K562 (cell line): ENCODE data around the gene CD44. TPM values are rescaled to one million over a fixed set of nuclear protein-coding genes. Genes with fewer than 3 reads are reported as not detected.

Experiments
- ATAC-seq: fragments of 200-7000 bp; cut with Tn5 transposase; 3 replicates; pipeline ENCODE4 v1.9.1; 2020; ENCODE audit warnings: moderate library complexity
- BruUV-seq: library from RNA; stranded (reverse); fragments of 400-500 nt; replicated peaks from 2 replicates; lab custom pipeline; 2021; lab: Mats Ljungman, UMichigan
- CTCF ChIA-PET: fragments of 300-600 bp; formaldehyde crosslinking; extraction: SDS; loops from one replicate; lab custom pipeline; 2021; ENCODE audit warnings: low intra/inter-chr PET ratio; lab: Yijun Ruan, JAX
- POLR2A ChIA-PET: fragments of 300-600, 350-650 bp; sonication (Branson Sonifier 250); formaldehyde crosslinking; extraction: SDS; loops from one replicate; lab custom pipeline; 2021; ENCODE audit warnings: antibody characterized with exemption, inconsistent platforms; lab: Yijun Ruan, JAX
- DNase-seq, 4 experiments: peaks; one replicate each; pipeline versions ENCODE4 v3.0.0 to v3.0.0-alpha.2; 2011 to 2018; ENCODE audit warnings: low spot score in 3 of 4, mixed read lengths in 3 of 4; ENCODE audit errors: extremely low read depth in 1 of 4
- FAIRE-seq: peaks from 2 replicates; lab custom pipeline; 2011; peaks lifted over from hg19 to GRCh38; lab: Jason Lieb, UNC
- H2AFZ ChIP-seq: 2 replicates; pipeline ENCODE4 v1.6.0; 2011; ENCODE audit warnings: low read depth, low read length, control low read depth, inconsistent platforms
- H3K27ac ChIP-seq: fragments of 200-600 bp; 3 replicates; pipeline ENCODE4 v1.8.0; 2011; ENCODE audit warnings: low read depth, mild to moderate bottlenecking, control low read depth, inconsistent platforms, low read length, moderate library complexity, mixed read lengths; ENCODE audit errors: extremely low read depth
- H3K27me3 ChIP-seq, 2 experiments: fragments of 300-600 bp in 1 of 2; 2 replicates in 1 of 2; 3 replicates in 1 of 2; pipeline versions ENCODE4 v1.6.0 to v1.8.0; 2011; ENCODE audit warnings: inconsistent platforms in 2 of 2, low read length in 2 of 2, mild to moderate bottlenecking in 1 of 2, mixed read lengths in 1 of 2, moderate library complexity in 1 of 2; ENCODE audit not compliant: control insufficient read depth in 2 of 2, insufficient read depth in 2 of 2
- H3K36me3 ChIP-seq: fragments of 300-600 bp; 3 replicates; pipeline ENCODE4 v1.8.0; 2011; ENCODE audit warnings: mild to moderate bottlenecking, low read length, inconsistent platforms; ENCODE audit not compliant: control insufficient read depth, insufficient read depth
- H3K4me1 ChIP-seq, 2 experiments: fragments of 200-600 bp in 1 of 2; replicated peaks in 1 of 2; 2 replicates in 1 of 2; 3 replicates in 1 of 2; pipeline versions ENCODE4 v1.5.1 to v1.8.0; 2011; ENCODE audit warnings: inconsistent platforms in 2 of 2, low read length in 2 of 2, mild to moderate bottlenecking in 1 of 2, mixed read lengths in 1 of 2, moderate library complexity in 1 of 2; ENCODE audit not compliant: control insufficient read depth in 2 of 2, insufficient read depth in 2 of 2
- H3K4me2 ChIP-seq: 2 replicates; pipeline ENCODE4 v1.6.1; 2011; ENCODE audit warnings: low read length, control low read depth, inconsistent platforms, mixed read lengths; ENCODE audit not compliant: insufficient read depth
- H3K4me3 ChIP-seq: fragments of 200-600 bp; sonication (generic), shearing (Covaris generic); 2 replicates; pipeline ENCODE4 v1.5.1; 2016; ENCODE audit warnings: control low read depth, inconsistent platforms
- H3K79me2 ChIP-seq: fragments of 200-600 bp; 3 replicates; pipeline ENCODE4 v1.8.0; 2011; ENCODE audit warnings: low read length, inconsistent platforms; ENCODE audit not compliant: control insufficient read depth, insufficient read depth
- H3K9ac ChIP-seq, 2 experiments: 2 replicates each; pipeline versions ENCODE4 v1.6.0 to v1.6.1; 2011; ENCODE audit warnings: low read depth in 2 of 2, low read length in 2 of 2, control low read depth in 1 of 2, inconsistent platforms in 1 of 2, mild to moderate bottlenecking in 1 of 2, mixed read lengths in 1 of 2; ENCODE audit not compliant: insufficient read depth in 1 of 2
- H3K9me1 ChIP-seq: one replicate; pipeline ENCODE4 v1.6.0; 2011; ENCODE audit warnings: inconsistent platforms, mild to moderate bottlenecking, low read length, moderate library complexity; ENCODE audit not compliant: control insufficient read depth, insufficient read depth
- H3K9me3 ChIP-seq: replicated peaks from 2 replicates; pipeline ENCODE4 v1.5.1; 2011; ENCODE audit warnings: low read depth, low read length, inconsistent platforms; ENCODE audit not compliant: control insufficient read depth, insufficient read depth
- H4K20me1 ChIP-seq: replicated peaks from 2 replicates; pipeline ENCODE4 v1.6.1; 2011; ENCODE audit warnings: low read length, inconsistent platforms, mixed read lengths; ENCODE audit not compliant: control insufficient read depth, insufficient read depth
- BRD9 ChIP-seq: fragments of 450-650 bp; IDR thresholded peaks from 2 replicates; pipeline ENCODE4 v1.6.1; 2018; ENCODE audit warnings: low read depth; ENCODE audit not compliant: partially characterized antibody
- CREBBP ChIP-seq: IDR thresholded peaks from one replicate; pipeline ENCODE4 v1.6.1; 2012; ENCODE audit warnings: low read depth, mild to moderate bottlenecking, control low read depth, inconsistent platforms, low read length
- ELK3 ChIP-seq: fragments of 450-650 bp; formaldehyde crosslinking; IDR thresholded peaks from 2 replicates; pipeline ENCODE4 v1.4.0; 2020; ENCODE audit warnings: mild to moderate bottlenecking
- JUND ChIP-seq, 2 experiments: IDR thresholded peaks; 2 replicates in 1 of 2; 3 replicates in 1 of 2; pipeline ENCODE4 v1.6.1; 2011; ENCODE audit warnings: borderline replicate concordance in 2 of 2, low read depth in 2 of 2, low read length in 2 of 2, improper control_type of control experiment in 1 of 2, missing biosample characterization in 1 of 2, missing genetic modification characterization in 1 of 2, missing genetic modification reagents in 1 of 2
- NEUROD1 ChIP-seq: fragments of 150-350 bp; IDR thresholded peaks from 2 replicates; pipeline ENCODE4 v1.6.1; 2014; ENCODE audit warnings: borderline replicate concordance, low read length, low read depth; ENCODE audit not compliant: partially characterized antibody
- RHOXF2B ChIP-seq: fragments of 250-450 bp; sonication (Bioruptor Pico); conservative IDR thresholded peaks from 2 replicates; pipeline ENCODE4 v1.5.1; 2021
- SMARCC2 ChIP-seq: fragments of 450-650 bp; IDR thresholded peaks from 2 replicates; pipeline ENCODE4 v1.6.1; 2017; ENCODE audit warnings: antibody characterized with exemption, moderate library complexity, mild to moderate bottlenecking, low read depth
- TEAD1 ChIP-seq, 2 experiments: fragments of 450-650 bp in 1 of 2; sonication (generic) in 1 of 2; formaldehyde crosslinking; IDR thresholded peaks; 2 replicates each; pipeline versions ENCODE4 v1.4.0 to v1.8.0; 2020 to 2022; ENCODE audit warnings: mild to moderate bottlenecking in 2 of 2, missing genetic modification reagents in 1 of 2
- ZKSCAN8 ChIP-seq: fragments of 200-800 bp; sonication (Bioruptor generic); IDR thresholded peaks from 2 replicates; pipeline ENCODE4 v1.6.1; 2016; ENCODE audit warnings: missing genetic modification characterization, missing compliant biosample characterization
- ZNF592 ChIP-seq: fragments of 450-650 bp; IDR thresholded peaks from 2 replicates; pipeline ENCODE4 v1.6.1; 2017; ENCODE audit warnings: antibody characterized with exemption, mild to moderate bottlenecking
- WGBS: fragments of 100-300 bp; shearing (Covaris generic); methylation state at CpG from one replicate; pipeline ENCODE4 v1.1.6; 2016; ENCODE audit warnings: low coverage, mixed read lengths; ENCODE audit not compliant: insufficient coverage; ENCODE audit errors: missing lambda C conversion rate; 5-methylcytosine and 5-hydroxymethylcytosine counted together
- in situ Hi-C: fragments of 300-500 bp; cut with MboI; formaldehyde crosslinking; loops from 4 replicates; pipeline ENCODE4 v1.15.0; 2018; ENCODE audit warnings: inconsistent platforms, mixed read lengths
- intact Hi-C: fragments of 100-400 bp; cut with micrococcal nuclease; formaldehyde crosslinking; loops from 2 replicates; pipeline ENCODE4 v1.14.2; 2022
- polyA plus RNA-seq, 8 experiments: library from polyadenylated mRNA; depleted of rRNA in 4 of 8; stranded (reverse) in 5 of 8; unstranded in 3 of 8; fragments of >200 nt; fragmentation: Nextera tagmentation in 2 of 8; fragmentation: Illumina TruSeq in 1 of 8; extraction: Ambion mirVana in 2 of 8; extraction: Trizol in 1 of 8; gene quantifications; 2 replicates each; pipeline versions ENCODE4 v1.2.1 to v1.2.3, GENCODE V29; 2011 to 2014; ENCODE audit warnings: inconsistent platforms in 1 of 8, missing spikeins in 1 of 8
- total RNA-seq, 7 experiments: library from RNA; depleted of rRNA in 6 of 7; stranded (reverse); fragments of >200 nt in 6 of 7; fragmentation: Illumina TruSeq in 2 of 7; extraction: Trizol in 2 of 7; gene quantifications; 2 replicates each; pipeline versions ENCODE4 v1.2.1 to v1.2.3, GENCODE V29; 2011 to 2021; ENCODE audit warnings: low replicate concordance in 1 of 7
- TF ChIP-seq, protein P1 (sequence below): sonication (generic); formaldehyde crosslinking; IDR thresholded peaks from 2 replicates; pipeline ENCODE4 v1.8.0; 2022; ENCODE audit warnings: mild to moderate bottlenecking, missing genetic modification reagents

CD44 gene
- total and polyA plus RNA-seq, 9 of the 15 experiments (the other 6 are each of a cell fraction or from before 2014, with no cell fraction given) = 1.2 to 13.9 (median 3.0) TPM

DNA sequence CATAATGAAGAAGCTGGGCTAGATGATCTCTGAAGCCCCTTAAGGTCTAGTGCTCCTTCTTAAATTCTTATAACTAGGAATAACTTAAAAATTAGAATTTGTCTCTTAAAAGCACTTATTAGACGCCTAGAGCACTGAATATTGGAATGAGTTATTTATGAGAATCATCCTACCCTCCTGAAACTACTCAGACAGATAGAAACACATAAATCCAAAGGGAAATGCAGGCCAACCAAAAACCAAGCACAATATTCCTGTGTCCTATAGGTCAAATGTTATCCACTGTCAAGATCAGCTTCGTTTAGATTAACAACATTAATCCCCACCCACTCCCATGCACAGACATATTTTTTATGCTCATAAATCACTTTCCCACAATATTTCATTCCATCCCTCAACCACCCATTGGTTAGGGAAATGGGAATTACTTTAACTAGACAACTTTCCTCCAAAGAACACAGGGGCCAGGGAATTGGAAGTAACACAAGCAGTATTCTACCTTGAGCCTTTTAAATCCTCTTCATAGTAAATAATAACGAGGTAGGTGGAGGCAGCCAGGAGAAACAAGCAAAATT is 87.1 kb downstream of the CD44 start:
- POLR2A ChIA-PET = interaction anchor here (1.0 kb wide), 1 partner anchor 20 kb away, joined by 4 read pairs; no protein-coding TSS in a partner anchor
- H3K4me1 ChIP-seq = no peaks in the 10 kb centered on the region
- TF ChIP-seq JUND (IDR thresholded peaks at IDR 0.05; ENCODE audit: borderline replicate concordance, low read depth, low read length) = no peak
- TF ChIP-seq JUND (tag; IDR thresholded peaks at IDR 0.05; ENCODE audit: borderline replicate concordance, low read depth, low read length) = no peak
- no peak for TF ChIP-seq RHOXF2B
- no peak for TF ChIP-seq SMARCC2
- TF ChIP-seq NEUROD1 = no peak
- TF ChIP-seq BRD9 = no peak
- no peak for TF ChIP-seq ELK3
- TF ChIP-seq CREBBP = no peak
- no peak for TF ChIP-seq ZKSCAN8
- no peak for TF ChIP-seq ZNF592
- TF ChIP-seq TEAD1 (CRISPR knock-in tag; IDR thresholded peaks at IDR 0.05) = no peak
- TF ChIP-seq, protein P1, sequence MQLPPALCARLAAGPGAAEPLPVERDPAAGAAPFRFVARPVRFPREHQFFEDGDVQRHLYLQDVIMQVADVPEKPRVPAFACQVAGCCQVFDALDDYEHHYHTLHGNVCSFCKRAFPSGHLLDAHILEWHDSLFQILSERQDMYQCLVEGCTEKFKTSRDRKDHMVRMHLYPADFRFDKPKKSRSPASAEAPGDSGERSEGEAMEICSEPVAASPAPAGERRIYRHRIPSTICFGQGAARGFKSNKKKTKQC (CRISPR knock-in tag) = no peak
- TF ChIP-seq, all 486 proteins: peak for 0
- CTCF ChIA-PET = no interaction called here
- no peak overlapping the region for H3K9ac ChIP-seq
- no peaks in the 10 kb centered on the region; the same call in 1 of the 2 replicates for H4K20me1 ChIP-seq
- no peaks in the 10 kb centered on the region for H3K79me2 ChIP-seq
- no peaks in the 10 kb centered on the region for H3K9me1 ChIP-seq
- ATAC-seq = no peak
- peaks cover 4 to 5% of the 10 kb centered on the region in 2 experiments; a peak in 1 of 5 replicates for H3K27me3 ChIP-seq
- no peaks in the 10 kb centered on the region for H3K36me3 ChIP-seq
- FAIRE-seq = no peak
- H3K9me3 ChIP-seq = no peaks in the 10 kb centered on the region
- H3K4me3 ChIP-seq = no peak overlapping the region
- intact Hi-C loops (no loop called here), in situ Hi-C loops (loop anchor here (25.0 kb wide), 1 partner anchor 289 kb away; no protein-coding TSS in a partner anchor)
- no TSS peak for BruUV-seq
- whole genome bisulfite sequencing = 0% methylated on average over 3 of the region's 3 CpGs
- no peak overlapping the region for H3K27ac ChIP-seq
- H2AFZ ChIP-seq = no peak overlapping the region
- no peak for DNase-seq
- H3K4me2 ChIP-seq = no peak overlapping the region
